HG02588 (cell line): ENCODE results near the gene DHRS12.

Experiments used
- ATAC-seq: cut with Tn5 transposase; IDR thresholded peaks from one replicate; pipeline ENCODE4 v1.9.1; 2021; ENCODE audit warnings: mild to moderate bottlenecking, moderate library complexity; ENCODE audit not compliant: unreplicated experiment

DHRS12 gene

DNA sequence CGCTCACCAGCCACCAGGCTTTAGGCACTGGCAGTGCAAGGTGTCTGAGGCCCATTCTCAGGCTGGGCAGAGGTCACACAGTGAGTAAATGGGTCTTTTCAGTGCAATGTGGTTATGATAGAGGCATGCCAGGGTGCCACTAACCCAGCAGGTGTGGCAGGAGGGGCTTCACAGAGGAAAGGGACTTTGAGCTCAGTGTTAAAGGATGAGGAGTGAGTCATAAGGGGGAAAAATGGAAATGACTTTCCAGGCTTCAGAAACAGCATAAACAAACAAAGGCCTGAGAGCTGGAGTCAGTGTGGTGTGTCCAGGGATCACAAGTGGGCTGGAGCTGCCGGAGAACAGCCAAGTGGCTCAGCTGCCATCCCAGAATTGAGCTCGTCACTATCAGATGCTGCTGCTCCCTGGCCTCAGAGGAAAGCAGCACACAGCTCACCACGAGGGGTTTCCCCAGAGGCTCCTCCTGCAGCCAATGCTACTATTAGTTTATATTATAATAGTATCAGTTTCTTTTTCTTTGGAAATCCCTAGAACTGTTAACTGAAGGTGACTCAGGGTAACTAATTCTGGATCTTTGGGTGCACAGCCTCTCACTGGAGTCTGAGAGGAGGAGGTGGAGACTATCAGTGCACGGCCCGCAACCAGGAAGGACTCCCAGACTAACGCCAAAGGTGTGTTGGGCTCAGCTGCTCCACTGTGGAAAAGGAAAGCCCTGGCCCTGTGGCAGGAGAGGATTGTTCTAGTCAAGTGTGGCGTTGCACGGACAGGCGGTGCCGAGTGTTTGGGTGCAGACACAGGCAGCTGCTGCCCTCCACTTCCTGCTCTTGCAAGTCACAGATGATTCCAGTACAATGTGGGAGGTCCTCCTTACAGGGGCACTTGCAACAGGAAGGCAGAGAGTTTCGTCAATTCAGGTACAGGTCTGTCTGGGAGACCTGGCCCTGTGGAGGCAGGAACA, 39.5 kb downstream of the DHRS12 start:
- ATAC-seq, result peak; percentile 90

DNA sequence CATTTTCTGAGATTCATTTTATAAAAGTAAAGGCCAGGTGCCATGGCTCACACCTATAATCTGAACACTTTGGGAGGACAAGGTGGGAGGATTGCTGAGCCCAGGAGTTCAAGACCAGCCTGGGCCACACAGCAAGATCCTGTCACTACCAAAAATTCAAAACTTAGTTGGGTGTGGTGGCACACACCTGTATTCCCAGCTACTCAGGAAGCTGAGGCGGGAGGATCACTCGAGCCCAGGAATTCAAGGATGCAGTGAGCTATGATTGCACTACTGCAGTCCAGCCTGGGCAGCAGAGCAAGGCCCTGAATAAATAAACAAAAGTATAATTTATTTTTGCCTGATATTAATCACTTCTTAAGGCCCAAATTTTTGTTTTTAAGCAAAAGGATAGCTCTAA, 40.5 kb downstream of the DHRS12 start:
- no peak for ATAC-seq

DNA sequence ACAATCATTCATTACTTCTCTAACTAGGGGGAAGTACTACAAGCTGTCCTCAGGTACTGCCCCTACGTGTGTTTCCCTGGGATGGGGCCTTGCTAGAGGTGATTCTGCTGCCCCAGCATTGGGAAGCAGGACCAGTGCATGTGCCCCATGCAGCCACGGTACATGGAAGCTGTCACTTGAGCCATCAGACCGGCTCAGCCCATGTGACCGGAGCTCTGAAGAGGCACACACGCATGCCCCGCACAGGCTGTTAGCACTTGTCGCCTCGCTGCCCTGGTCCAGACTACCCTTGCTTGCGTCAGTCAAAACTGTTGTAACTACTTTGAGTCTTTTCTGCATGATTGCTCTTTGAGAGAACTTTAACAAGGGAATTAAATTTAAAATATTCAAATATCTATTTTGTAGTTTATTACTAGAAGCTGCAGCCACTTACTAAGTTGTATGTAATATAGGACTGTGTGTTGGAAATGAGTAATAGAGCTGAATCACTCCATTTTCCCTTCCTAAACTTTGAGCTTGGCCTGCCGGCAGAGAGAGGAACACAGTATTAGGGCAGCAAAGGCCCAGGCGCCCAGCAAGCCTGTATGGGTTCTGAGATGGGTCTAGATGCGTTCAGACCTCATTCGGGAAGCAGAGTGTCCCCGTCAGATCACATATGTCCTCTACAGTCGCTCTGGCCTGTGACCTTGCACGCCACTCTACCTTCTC, 42.2 kb downstream of the DHRS12 start:
- ATAC-seq, result no peak

DNA sequence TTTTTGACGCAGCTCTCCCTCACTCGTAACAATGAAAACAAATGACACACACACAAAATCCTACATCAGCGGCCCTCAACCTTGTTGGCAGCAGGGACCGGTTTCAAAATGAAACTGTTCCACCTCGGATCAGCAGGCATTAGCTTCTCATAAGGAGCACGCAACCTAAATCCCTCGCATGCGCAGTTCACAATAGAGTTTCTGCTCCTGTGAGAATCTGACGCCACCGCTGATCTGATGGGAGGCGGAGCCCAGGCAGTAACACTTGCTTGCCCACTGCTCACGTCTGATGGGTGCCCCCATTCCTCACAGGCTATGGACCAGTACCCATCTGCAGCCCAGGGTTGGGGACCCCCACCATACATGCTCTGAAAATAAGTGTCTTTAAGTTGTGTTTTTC, 43.4 kb downstream of the DHRS12 start:
- ATAC-seq, result no peak

DNA sequence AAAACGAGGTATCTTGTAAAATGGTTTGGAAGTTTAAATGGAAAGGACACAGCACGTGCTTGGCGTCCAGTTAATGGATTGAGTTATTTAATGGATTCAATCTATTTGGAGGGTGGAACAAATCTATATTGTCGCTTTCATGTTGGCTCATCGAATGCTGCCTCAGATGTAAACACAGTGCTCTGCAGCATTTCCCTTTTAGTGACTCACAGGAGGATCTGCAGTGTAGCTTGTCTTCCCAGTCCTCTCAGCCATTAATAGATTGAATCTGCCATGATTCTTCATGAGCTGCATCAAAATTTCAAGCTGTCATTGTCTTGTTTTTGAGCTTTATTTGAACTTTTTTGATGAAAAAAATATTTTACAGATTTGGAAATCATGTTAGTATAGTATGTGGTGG, 44.7 kb downstream of the DHRS12 start:
- ATAC-seq, result no peak

DNA sequence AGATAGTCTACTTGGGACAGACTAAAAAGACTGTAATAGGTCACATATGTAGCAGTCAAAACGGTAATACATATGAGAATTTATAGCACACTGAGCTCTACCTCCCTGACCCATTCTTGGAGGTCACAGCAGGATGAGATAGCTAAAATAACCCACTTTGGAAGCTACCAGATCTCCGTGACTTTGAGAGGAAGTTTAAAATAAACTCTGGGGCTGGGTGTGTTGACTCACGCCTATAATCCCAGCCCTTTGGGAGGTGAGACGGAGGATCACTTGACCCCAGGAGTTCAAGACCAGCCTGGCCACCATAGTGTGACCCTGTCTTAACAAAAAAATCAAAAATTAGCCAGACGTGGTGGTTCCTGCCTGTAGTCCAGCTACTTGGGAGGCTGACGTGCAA, 45.3 kb downstream of the DHRS12 start:
- no peak for ATAC-seq

DNA sequence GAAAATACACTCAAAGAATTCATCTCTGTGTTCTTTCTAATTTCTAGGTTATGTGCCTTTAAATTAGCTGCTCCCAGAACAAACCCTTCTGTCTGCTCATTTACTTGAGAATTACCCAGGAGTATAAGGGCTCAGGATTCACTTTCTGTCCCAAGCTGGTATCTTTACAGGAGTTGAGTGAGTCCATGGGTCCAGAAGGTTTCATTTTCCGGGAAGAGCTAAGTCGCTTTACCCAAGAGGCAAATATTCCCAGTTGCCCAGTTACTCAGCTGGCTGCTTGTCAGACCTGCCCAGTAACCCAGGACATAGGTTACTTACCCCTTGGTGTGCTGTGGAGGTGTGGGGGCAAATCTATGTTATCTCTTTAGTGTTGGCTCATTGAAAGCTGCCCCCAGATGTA, 47.3 kb downstream of the DHRS12 start:
- ATAC-seq, result no peak

DNA sequence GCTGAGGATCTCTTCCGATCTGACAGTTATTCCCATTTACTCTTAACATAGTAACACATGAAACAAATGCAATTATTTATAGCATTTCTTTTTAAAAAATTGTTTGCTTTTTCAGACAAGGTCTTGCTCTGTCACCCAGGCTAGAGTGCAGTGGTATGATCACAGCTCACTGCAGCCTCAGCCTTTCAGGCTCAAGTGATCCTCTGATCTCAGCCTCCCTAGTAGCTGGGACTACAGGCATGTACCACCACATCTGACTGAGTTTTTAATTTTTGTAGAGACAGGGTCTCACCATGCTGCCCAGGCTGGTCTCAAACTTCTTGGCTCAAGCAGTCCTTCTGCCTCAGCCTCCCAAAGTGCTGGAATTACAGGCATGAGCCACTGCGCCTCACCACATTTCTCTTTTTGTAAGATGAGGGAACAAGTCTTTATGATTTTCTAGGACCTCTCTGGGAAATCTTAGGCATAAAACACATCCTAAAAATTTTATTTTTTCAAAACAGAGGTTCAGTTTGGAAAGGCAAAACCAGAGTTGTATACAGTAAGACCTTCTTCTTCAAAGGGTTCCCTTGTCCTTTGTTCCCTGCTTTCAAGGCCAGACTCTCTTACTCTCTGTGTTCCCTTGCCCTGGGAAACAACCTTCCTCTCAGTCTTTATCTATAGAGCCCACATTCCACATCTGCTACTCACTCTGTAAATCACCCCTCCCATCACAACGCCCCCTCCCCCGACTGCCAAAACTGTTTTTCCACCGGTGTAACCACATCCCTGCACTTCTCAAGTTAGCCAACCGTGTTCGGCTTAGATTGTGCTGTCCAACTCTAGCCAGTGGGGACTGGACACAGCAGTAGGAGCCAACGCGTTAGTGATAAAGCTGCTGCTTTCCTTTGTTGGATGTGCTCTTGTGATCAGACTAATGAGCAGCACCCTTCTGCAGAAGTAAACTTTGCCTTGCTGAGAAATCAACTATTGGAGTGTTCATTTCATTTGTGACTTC, 56.2 kb downstream of the DHRS12 start:
- no peak for ATAC-seq

DNA sequence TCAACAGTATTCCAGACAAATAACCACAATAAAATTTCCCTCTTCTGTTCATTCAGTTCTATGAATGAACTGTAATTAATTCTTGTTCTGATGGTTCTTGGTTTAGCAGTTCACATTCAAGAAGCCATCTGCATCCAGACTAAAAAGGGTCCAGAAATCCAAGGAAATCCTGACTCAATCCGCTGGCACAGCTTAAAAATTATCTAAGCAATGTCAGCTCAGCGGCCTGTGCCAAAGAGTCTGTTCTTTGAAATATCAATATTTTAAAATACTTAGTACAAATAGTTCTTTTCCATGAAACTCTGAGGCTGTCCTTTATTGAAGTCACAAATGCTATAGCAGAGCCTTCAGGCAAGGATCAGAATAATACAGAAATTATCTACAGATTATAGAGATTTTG, 57.2 kb downstream of the DHRS12 start:
- ATAC-seq, result no peak

DNA sequence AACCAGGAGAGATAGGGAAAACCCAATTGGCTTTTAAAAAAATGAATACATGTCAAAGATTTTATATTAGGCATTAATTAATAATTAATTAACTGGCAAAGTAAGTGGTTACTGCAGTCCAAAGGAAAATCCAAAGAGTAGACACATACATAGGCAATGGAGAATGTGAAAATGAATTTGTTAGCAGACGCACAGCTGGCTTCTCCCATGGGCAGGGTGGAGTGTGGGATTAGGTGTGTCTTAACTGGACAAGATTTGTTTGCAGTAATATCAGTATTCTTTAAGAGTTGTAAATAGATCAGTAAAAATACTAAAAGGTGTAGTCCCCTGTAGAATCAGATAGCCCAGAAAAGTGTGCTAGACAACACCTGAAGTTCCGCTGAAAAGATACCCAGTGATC, 58.7 kb downstream of the DHRS12 start:
- ATAC-seq, result no peak

DNA sequence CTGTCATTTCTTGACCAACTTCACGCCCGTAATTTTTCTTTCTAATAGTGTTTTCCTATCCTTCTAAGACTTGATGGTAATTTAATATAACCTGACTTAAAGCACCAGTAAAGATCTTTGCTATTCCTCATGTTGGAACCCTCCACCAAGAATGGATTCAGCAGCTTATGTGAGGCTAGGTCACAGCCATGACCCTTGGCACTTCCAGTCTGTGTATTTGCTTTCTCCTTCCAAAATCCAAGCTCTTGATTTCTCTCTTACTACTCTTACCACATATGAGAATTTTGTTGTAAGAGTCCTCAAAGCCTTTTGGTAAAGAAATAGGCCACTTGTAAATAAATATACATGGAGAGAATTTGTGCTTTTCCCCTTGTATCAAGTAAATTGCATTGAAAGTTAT, 61.4 kb downstream of the DHRS12 start:
- ATAC-seq, result no peak

DNA sequence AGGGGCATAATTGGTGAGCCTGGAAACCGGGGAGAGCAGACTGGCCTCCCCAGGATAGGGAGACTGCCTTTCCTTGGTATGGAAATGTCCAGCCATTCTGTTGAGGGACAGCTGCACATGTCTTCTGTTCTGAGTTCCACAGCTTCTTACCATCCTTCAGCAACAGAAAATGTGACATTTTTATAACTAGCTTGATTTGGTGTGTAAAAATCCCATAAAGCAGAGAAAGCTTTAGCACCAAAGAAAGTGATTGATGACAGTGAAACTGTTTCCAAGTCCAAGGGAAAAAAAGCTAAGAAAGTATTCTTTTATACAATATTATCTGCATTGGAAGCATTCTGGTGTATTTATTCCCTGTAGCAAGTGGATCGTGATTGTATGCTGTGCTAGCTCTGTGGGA, 61.9 kb downstream of the DHRS12 start:
- ATAC-seq, result no peak

DNA sequence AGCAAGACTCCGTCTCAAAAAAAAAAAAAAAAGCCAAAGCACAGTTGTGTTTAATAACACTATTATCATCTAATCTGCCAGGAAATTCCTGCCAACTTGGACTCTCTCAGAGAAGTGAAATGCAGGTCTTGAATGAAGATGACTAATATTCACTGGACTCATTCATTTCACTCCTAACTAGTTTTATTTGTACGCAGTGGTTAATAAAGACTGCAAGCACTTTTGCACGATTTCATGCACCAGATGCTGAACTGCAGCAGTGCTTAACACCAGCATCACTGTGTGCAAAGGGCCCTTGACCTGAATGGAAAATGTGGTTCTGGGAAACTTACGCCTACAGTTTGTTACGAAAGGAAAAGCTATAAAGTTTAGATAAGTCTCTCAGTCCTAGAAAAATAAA, 63.3 kb downstream of the DHRS12 start:
- no peak for ATAC-seq

DNA sequence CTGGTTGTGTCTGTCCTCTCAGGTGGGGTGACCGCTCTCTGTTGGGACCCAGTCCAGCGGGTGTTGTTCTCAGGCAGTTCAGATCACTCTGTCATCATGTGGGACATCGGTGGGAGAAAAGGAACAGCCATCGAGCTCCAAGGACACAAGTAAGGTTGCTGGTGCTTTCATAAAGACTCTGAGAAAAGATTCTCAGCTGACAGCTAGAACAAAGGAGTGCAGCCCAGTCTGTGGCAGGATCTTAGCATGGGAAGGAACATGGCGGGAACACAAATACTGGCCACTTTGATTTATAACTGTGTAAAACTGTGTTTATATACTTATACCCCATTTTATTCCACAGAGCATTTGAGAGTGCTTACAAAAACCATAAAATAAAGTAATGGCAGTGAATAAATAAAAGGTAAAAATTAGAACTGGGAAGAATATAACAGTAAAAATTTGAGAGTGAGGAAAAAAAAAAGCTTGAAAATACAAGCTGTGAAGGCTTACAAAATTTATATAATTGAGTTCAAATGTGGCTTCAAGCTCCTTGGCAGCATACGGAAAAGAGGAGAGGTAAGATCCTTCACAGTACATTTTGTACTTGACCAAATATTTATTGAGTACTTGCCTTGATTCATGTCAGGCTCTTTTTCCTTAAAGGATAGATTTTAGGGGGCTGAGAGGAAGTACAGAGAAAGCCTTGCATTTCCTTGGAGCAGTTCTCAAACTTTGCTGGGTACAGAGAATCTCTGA, 64.8 kb downstream of the DHRS12 start:
- no peak for ATAC-seq

DNA sequence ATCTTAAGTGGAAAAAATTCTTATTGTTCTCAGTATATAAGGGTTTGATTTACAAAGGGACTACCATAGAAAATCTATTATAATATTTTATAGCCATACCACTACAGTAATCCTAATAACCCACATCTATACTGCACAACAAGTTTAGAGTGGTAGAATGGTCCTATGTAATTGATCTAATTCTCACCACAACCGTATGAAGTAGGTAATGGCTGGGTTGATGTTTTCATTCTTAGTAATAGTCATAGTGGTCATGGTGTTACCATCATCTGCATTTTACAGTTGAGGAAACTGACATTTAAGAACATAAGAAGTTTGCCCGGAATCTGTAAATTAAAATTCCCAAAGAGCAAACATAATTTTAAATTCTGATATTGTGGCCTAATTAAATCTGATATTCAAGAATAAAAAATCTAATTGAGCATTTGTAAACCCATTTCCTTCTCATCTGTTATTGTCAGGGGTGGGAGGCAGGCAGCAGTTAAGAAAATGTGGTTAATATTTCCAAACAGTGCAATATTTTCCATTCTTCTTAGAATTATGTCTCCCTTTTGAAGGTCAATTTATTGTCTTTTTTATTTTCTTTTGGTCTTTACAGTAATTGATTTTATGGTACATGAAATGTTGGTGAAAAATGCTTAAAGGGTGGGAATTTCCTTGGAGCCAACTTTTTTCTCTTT, 65.6 kb downstream of the DHRS12 start:
- ATAC-seq, result no peak

DNA sequence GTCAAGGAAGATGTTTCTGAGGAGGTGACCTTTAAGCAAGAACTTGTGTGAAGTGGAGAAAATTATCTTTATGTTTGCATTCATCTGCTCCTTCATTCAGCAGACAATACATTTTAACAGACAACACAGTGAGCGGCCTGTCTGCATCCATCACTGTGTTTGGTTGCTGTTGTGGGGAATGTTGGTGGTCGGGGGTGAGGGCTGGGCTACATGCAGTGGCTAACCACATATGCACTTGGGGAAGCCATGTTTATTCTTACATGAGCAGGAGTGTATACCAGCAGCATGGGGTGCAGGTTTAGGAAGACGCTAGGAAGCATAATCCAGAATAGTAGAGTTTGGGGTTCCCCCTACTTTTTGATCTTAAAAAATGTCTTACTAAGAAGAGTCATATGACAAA, 66.4 kb downstream of the DHRS12 start:
- no peak for ATAC-seq

DNA sequence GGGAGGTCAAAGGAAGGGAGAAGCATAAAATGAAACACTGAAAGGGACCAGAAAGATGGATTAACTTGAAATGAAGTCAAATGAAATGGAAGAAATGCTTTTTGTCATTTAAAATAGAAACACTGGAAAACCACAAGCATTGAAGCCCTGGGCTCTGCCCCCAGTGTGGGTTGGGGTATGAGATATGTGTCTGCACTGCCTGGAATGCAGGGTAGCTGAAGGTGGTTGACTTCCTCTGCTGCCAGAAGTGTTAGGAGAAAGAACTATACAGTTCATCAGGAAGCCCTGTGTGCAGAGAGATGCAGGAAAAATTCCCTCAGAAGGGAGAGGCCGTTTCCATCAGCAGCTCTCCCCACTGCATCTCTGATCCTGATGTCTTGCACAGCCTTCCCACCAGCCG, 69.2 kb downstream of the DHRS12 start:
- ATAC-seq, result no peak

DNA sequence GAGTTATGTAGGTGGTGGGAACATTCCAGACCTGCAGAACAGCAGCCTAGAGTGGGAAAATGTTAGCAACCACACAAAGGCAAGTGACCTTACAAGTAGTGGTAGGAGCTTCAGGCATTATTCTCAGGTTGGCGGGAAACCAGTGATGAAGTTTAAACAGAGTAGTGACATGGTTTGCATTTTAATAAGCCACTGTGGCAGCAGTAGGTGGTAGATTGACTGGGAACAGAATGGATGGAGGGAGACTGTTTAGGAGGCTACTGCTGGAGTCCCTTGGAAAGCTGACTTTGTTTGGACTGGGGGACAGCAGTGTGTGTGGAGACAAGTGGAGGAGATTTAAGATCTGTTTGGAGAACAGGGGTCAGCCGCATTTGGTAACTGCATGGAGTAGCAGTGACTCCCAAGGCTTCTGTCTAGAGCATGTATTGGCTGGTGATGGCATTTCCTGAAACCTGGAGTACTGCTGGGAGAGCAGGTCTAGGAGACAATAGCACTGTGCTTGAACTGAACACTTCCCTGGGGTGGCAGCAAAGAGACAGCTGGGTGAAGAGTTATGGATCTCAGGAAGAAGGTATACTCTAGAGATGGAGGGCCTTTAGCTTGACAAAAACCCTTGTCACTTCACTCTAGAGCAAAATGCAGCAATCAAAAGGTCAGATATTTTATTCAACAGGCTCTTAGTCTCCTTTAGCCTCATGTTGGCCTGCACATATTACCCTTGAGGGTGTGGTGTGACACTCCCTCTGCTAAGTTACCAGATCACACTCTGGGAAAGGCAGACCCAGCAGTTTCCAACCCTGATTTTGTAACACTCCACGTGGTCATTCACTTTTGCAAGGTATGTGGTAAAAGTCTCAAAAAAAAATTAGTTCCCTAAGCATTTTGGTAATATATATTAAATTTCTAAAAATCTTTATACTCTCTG, 70.3 kb downstream of the DHRS12 start:
- ATAC-seq, result no peak

DNA sequence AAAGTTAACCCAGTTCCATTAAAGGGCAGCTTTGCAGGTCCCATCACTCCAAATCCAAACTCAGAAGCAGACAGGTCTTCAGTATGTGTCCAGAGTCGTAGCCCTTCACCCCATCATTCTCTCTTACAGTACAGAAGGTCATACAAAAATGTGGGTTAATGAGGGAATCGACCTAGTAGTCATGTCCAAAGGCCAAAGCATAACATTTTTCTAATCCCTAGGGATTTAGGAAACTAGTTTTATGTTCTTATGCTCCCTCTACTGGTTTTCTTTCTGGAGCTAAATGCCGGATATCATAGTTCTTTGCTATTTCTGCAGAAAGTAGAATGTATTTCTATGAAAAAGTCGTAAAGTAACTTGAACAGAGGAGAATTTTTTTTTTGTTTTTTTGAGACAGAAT, 72.2 kb downstream of the DHRS12 start:
- ATAC-seq, result no peak
